HUES48 (cell line): ENCODE data around the gene NKD2.

Experiments
- H3K27ac ChIP-seq: one replicate; pipeline ENCODE4 v1.7.0; 2013; ENCODE audit warnings: low read depth, low read length, inconsistent platforms
- H3K27me3 ChIP-seq: 2 replicates; pipeline ENCODE4 v1.6.1; 2013; ENCODE audit warnings: mild to moderate bottlenecking, low read length; ENCODE audit not compliant: control insufficient read depth, insufficient read depth
- H3K36me3 ChIP-seq: 2 replicates; pipeline ENCODE4 v1.6.1; 2013; ENCODE audit warnings: low read length; ENCODE audit not compliant: control insufficient read depth, insufficient read depth
- H3K4me1 ChIP-seq: 2 replicates; pipeline ENCODE4 v1.6.1; 2013; ENCODE audit warnings: mild to moderate bottlenecking, low read length; ENCODE audit not compliant: control insufficient read depth, insufficient read depth
- H3K4me3 ChIP-seq: 2 replicates; pipeline ENCODE4 v1.5.1; 2013; ENCODE audit warnings: mild to moderate bottlenecking, low read depth, low read length
- H3K9ac ChIP-seq: 2 replicates; pipeline ENCODE4 v1.6.1; 2013; ENCODE audit warnings: mild to moderate bottlenecking, low read depth, low read length, moderate library complexity
- H3K9me3 ChIP-seq: 2 replicates; pipeline ENCODE4 v1.6.1; 2013; ENCODE audit warnings: low read length; ENCODE audit not compliant: control insufficient read depth, insufficient read depth

NKD2 gene

DNA sequence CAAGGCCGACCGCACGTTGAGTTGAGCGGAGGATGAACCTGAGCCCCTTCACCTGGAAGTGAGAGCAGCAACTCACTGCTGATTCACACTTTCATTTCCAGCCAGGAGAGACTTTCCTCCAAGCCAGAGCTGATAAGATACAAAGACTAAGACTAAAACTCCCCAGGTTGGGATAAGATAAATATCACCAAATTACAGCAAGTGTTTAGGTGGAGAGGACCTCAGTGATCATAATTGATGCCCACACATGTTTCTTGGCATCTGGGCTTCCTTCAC lies 6.4 kb upstream of the NKD2 start:
- H3K9ac ChIP-seq = no peak overlapping the region
- no peak overlapping the region for H3K27ac ChIP-seq
- no peaks in the 10 kb centered on the region for H3K9me3 ChIP-seq
- no peaks in the 10 kb centered on the region for H3K36me3 ChIP-seq
- H3K4me1 ChIP-seq = no peaks in the 10 kb centered on the region
- peaks cover 43% of the 10 kb centered on the region for H3K27me3 ChIP-seq
- no peak overlapping the region for H3K4me3 ChIP-seq

DNA sequence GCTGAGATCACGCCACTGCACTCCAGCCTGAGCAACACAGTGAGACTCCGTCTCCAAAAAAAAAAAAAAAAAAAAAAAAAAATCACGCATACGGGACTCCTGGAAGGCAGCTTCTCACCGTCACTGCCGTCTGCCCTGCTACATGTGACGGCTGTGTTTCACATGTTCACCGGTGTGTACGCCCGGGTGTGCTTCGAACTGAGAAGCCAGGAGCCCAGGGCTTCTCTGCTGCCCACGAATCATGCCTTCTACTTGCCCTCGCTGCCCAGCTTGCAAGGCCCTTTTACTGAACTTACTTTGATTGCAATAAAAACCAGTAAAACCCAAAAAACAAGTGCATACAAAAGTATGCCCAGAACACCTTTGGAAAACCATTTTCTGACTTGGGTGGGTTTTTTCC lies 5.8 kb upstream of the NKD2 start:
- no peak overlapping the region for H3K9ac ChIP-seq
- H3K36me3 ChIP-seq = no peaks in the 10 kb centered on the region
- no peaks in the 10 kb centered on the region; the same call in 1 of the 2 replicates for H3K4me1 ChIP-seq
- H3K9me3 ChIP-seq = no peaks in the 10 kb centered on the region
- no peak overlapping the region for H3K4me3 ChIP-seq
- H3K27ac ChIP-seq = no peak overlapping the region
- H3K27me3 ChIP-seq = peaks cover 49% of the 10 kb centered on the region

- no peak overlapping the region for H3K9ac ChIP-seq
- H3K4me1 ChIP-seq = no peaks in the 10 kb centered on the region; the same call in 1 of the 2 replicates
- H3K27me3 ChIP-seq = peaks cover 53% of the 10 kb centered on the region
- H3K4me3 ChIP-seq = no peak overlapping the region
- H3K9me3 ChIP-seq = no peaks in the 10 kb centered on the region
- no peaks in the 10 kb centered on the region for H3K36me3 ChIP-seq
- H3K27ac ChIP-seq = no peak overlapping the region
These were observed 5.2 kb upstream of the NKD2 start for GRCh38 chr5:1003296-1003937.

DNA sequence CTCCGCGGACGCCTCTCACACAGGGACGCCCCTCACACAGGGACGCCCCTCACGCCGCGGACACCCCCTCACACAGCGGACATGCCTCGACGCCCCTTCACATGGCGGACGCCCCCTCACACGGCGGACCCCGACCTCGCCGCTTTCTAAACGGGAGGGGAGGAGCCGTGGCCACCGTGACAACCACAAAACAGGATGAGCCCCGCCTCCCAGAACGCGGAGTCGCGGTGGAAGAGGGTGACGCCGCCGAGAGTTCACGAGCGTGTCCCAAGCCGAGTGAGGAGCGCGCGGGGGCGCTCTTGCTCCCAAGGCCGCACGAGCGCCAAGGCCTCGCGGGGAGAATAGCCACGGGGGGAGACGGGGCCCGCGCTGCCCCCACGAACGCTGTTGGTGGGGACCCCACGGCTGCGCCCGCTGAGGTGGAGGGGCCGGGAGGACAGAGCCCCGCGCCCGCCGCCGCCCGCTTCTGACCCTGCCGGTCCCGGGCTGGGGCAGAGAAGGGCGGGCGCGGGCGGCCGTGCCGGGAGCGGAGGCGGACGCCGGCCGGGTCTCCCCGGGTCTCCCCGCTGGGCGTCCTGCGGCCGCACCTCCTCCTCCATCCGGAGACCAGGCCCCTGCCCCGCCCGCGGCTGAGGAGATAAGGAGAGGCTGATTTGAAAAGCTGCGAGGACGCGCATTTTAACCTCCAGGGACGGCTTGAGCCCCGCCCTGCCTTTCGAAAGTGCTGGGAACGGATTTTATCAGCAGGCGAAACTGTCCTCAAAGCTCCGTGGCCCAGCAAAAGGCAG lies 3.9 kb upstream of the NKD2 start:
- H3K36me3 ChIP-seq = no peaks in the 10 kb centered on the region
- H3K4me1 ChIP-seq = no peaks in the 10 kb centered on the region; the same call in 1 of the 2 replicates
- no peak overlapping the region for H3K27ac ChIP-seq
- H3K27me3 ChIP-seq = peaks cover 60% of the 10 kb centered on the region
- H3K9ac ChIP-seq = no peak overlapping the region
- peak overlapping the region; percentile 58; the same call in 1 of the 2 replicates for H3K4me3 ChIP-seq
- H3K9me3 ChIP-seq = no peaks in the 10 kb centered on the region

DNA sequence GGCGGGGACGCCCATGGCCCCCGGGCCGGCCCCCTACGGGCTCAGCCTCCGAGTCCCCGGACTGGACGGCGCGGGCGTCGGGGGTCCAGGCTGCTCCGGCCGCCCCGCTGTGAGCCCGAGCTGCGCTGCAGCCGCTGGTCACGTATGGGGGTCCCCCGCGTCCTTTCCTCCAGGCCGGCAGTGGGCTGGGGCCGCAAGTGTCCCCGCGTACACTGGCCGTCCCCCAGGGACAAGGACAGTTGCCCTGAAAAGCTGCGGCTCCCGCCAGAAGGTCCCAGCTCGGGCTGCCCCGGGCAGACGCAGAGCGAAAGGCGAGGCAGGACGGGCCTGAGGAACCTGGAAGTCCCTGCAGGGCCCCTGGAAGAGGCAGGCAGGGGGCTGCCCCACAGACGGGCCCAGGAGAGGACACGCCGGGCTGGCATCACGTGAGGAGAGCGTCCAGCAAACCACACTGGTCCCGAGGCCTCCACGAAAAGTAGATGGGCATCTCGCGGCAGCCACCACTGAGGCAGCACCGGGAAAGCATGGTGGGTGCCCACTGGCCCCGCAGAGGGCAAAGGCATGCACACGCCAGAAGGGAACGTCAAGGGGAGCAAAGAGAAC lies 3.3 kb upstream of the NKD2 start:
- Histone ChIP-seq H3K4me1 (no peaks in the 10 kb centered on the region; the same call in 1 of the 2 replicates), H3K9ac (no peak overlapping the region), H3K27me3 (peaks cover 66% of the 10 kb centered on the region), H3K36me3 (no peaks in the 10 kb centered on the region), H3K9me3 (no peaks in the 10 kb centered on the region), H3K27ac (no peak overlapping the region), H3K4me3 (peak overlapping the region; percentile 58; the same call in 1 of the 2 replicates)

DNA sequence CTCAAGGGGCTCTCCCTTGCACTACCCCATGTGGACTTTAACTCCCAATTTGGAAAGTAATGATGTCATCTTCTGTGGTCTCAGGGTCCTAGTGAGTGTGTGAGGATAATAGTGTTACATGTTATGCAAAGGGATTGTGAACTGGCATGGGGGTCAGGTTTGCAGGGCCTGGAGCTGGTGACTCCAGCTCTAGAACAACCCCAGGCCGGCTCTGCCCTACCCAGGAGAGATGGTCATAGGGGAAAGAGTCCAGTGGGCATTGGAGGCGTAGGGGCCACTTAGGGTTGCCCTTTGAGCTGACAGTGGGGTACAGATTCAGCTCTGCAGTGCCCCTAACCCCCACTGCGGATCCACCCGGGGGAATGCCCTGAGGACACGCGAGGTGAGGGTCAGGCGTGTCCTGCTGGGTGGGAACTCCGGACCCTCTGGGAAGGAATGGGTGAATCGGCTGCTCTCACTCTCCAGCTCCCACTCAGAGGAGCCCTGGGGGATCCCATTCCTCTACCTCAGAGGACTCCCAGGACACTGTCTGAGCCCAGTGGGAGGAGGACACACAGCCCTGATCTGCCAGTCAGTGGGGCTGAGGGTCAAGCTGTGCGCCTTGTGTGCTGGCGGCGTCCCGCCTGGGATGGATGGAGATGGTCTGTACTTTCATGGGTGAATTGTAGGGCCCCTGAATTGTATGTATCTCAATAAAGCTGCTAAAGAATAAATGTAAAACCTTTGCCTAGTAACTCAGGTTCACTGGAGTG lies 2.5 kb upstream of the NKD2 start:
- Histone ChIP-seq H3K27ac (no peak overlapping the region), H3K4me1 (peaks cover 7% of the 10 kb centered on the region), H3K9ac (no peak overlapping the region), H3K36me3 (no peaks in the 10 kb centered on the region), H3K27me3 (peaks cover 71% of the 10 kb centered on the region), H3K9me3 (no peaks in the 10 kb centered on the region), H3K4me3 (no peak overlapping the region)

- no peaks in the 10 kb centered on the region for H3K36me3 ChIP-seq
- H3K4me1 ChIP-seq = peaks cover 7% of the 10 kb centered on the region
- H3K27me3 ChIP-seq = peaks cover 71% of the 10 kb centered on the region
- no peak overlapping the region for H3K27ac ChIP-seq
- H3K9me3 ChIP-seq = no peaks in the 10 kb centered on the region
- H3K4me3 ChIP-seq = no peak overlapping the region
- no peak overlapping the region for H3K9ac ChIP-seq
These were observed 1.9 kb upstream of the NKD2 start for GRCh38 chr5:1006656-1007071.

DNA sequence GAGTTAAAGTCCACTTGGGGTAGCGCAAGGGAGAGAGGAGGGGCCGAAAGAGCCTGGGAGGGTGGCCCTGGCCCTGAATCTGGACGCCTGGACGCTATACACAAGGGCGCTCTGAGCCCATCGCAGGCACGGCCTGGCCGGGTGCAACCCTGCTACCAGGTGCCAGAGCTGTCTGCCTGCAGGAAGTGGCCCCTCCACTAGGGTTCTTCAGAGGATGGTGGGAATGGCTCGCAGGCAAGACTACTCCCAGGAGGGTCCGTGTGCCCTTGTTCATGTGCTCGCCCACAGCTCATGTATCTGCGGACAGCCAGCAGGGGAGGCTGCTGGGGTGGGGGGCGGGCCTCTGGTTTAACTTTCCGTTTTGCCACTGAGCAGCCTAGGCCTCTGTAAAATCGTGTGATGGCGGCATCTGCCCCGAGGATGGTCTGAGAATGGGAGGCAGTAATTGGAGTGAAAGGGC lies 1.4 kb upstream of the NKD2 start:
- no peak overlapping the region for H3K4me3 ChIP-seq
- peaks cover 71% of the 10 kb centered on the region for H3K27me3 ChIP-seq

GRCh38 chr5:1007681-1008450 lies 736 bp upstream of the NKD2 start:
- Histone ChIP-seq H3K9ac (no peak overlapping the region), H3K4me3 (no peak overlapping the region), H3K27ac (no peak overlapping the region), H3K27me3 (peaks cover 71% of the 10 kb centered on the region), H3K9me3 (no peaks in the 10 kb centered on the region), H3K36me3 (no peaks in the 10 kb centered on the region), H3K4me1 (peaks cover 7% of the 10 kb centered on the region)

More for the DNA sequence above, 1.4 kb upstream of the NKD2 start:
- Histone ChIP-seq H3K9me3 (no peaks in the 10 kb centered on the region), H3K9ac (no peak overlapping the region), H3K36me3 (no peaks in the 10 kb centered on the region), H3K4me1 (peaks cover 7% of the 10 kb centered on the region), H3K27ac (no peak overlapping the region)

- Histone ChIP-seq H3K4me3 (peak overlapping the region; percentile 53), H3K27ac (no peak overlapping the region), H3K36me3 (no peaks in the 10 kb centered on the region), H3K4me1 (peaks cover 7% of the 10 kb centered on the region), H3K27me3 (peaks cover 54% of the 10 kb centered on the region), H3K9ac (no peak overlapping the region), H3K9me3 (no peaks in the 10 kb centered on the region)
These were observed 968 bp downstream of the NKD2 start for GRCh38 chr5:1009359-1010180.
